HG02610 (cell line): Measurements from ENCODE around the gene HDAC4.

Experiments used
- ATAC-seq: cut with Tn5 transposase; IDR thresholded peaks from one replicate; pipeline ENCODE4 v1.9.1; 2021; ENCODE audit warnings: mild to moderate bottlenecking, moderate library complexity; ENCODE audit not compliant: unreplicated experiment

HDAC4 gene

GRCh38 chr2:239116456-239117246 is 284.2 kb downstream of the HDAC4 start:
- ATAC-seq, result no peak

- ATAC-seq, result no peak
Observed at GRCh38 chr2:239115616-239116015, 285.2 kb downstream of the HDAC4 start.

- ATAC-seq, result no peak
Observed at GRCh38 chr2:239114616-239115265, 286.1 kb downstream of the HDAC4 start.

GRCh38 chr2:239114119-239114581 is 286.7 kb downstream of the HDAC4 start:
- no peak for ATAC-seq

DNA sequence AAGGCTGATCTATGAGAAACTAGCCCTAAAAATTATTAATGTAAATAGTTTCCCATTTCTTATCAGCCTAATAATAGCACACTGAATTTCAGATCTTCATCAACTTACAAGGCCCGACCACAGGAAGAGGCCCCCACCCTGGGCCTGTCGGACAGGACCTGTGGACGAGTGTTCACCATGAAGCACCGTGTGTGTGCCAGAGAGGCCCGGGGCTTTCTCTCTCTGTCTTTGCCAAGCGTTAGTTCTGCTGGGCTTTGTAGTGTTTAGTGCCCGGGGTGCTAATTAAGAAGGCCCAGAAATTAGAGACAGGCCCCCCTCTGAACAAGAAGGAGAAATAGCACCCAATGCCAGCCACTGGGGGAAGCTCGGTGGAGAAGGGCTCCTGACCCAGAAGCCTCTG is 287.2 kb downstream of the HDAC4 start:
- ATAC-seq, result no peak

DNA sequence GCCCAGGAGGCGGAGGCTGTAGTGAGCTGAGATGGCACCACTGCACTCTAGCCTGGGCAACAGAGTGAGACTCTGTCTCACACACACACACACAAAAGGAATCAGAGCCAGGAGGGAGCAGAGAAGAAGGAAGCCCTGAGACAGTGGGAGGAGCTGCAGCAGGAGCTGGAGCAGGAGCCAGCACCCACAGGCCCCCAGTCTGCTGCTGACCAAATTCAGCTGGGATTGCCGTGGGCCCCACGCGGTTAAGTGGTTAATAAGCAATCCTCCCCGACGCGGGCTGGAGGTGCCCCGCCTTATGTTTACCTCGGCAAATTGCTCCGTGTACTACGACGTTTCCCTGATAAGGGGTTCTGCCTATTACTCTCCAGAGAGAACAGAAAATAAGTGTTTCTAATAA is 287.6 kb downstream of the HDAC4 start:
- ATAC-seq, result no peak

- ATAC-seq, result no peak
Observed at GRCh38 chr2:239112127-239112774, 288.6 kb downstream of the HDAC4 start.

GRCh38 chr2:239111401-239112100 is 289.3 kb downstream of the HDAC4 start:
- ATAC-seq, result no peak

- ATAC-seq, result no peak
Observed at GRCh38 chr2:239110595-239111048, 290.2 kb downstream of the HDAC4 start.

DNA sequence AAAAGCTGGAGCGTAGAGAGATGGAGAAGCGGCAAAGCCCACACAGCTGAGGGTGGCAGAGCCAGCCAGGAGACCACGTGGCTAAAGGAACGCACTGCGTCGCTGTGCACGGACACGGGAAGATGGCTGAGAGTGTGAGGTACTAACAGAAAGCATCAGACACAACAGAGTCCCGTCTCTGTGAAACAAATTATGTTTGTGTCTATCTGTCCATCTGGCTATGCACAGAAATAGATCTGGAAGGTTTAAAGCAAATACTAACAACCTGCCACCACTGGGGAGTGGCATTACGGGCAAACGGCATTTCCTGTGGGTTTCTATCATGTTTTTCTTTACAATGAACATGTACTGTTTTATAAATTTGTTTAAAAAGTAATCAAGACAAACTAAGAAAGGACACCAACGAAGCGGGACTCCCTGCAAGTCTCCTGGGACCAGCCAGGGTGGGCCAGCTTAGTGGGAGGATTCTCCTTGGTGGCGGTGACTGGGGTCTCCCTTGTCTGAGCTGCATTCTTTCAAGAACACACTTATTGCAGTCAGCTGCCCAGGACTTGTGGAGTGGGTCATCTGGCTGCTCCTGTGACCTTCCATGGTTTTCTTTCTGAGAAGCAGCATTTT is 290.8 kb downstream of the HDAC4 start:
- no peak for ATAC-seq

GRCh38 chr2:239109041-239109927 is 291.5 kb downstream of the HDAC4 start:
- ATAC-seq, result no peak

DNA sequence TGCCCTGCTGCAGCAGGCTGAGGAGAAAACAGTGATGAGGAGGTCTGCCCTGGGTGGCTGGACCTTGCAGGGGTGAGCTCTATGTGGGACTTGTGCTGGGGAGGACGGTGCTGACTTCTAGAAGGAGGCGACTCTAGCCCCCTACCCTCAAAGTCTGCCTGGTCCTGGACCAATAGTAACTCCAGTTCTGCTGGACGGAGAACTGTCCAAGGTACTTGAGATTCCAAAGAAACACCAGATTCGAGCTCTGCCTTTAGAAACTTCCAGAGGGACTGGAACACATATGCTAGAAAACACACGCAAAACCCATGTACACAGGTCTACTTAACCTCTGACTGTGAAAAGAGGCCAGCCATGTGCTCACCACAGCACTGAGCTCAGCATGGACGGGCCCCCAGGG is 292.4 kb downstream of the HDAC4 start:
- ATAC-seq, result no peak

DNA sequence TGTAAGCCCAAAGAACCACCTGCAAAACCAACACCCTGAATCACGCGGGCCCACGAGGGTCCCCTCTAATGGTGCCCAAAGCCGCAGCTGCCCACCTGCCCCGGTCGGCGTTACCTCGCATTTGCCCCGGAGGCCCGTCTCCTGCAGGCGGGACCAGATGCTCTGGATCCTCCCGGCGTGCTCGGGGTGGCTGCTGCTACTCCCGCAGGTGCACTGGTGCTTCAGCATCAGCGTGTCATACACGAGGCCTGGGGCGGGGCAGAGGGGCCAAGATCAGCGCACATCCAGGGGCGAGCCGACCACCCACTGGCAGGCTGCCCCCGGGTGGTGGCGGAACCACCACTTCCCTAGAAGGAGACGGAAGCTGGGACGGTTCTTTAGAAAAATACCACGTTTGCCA is 292.9 kb downstream of the HDAC4 start:
- no peak for ATAC-seq

- ATAC-seq, result no peak
Observed at GRCh38 chr2:239106966-239107365, 293.9 kb downstream of the HDAC4 start.

GRCh38 chr2:239106314-239106908 is 294.4 kb downstream of the HDAC4 start:
- ATAC-seq, result no peak

DNA sequence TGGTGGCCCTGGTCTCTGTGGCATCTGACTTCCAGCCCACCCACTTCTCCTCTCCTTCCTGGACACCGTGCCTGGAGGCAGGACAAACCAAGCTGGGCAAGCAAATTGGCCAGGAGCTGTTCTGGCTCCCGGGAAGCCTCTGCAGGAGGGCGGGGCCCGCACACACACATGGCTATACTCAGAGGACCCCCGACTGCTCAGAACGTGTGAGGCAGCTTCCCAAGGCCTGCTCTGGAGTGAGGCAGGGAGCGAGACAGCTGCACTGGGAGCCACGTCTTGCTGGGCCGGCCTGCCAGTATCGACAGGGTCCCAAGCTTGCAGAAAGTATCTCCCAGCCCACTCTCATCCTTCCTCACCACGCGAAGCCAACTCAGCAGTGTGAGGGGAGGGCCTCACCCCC is 295.6 kb downstream of the HDAC4 start:
- ATAC-seq, result no peak

DNA sequence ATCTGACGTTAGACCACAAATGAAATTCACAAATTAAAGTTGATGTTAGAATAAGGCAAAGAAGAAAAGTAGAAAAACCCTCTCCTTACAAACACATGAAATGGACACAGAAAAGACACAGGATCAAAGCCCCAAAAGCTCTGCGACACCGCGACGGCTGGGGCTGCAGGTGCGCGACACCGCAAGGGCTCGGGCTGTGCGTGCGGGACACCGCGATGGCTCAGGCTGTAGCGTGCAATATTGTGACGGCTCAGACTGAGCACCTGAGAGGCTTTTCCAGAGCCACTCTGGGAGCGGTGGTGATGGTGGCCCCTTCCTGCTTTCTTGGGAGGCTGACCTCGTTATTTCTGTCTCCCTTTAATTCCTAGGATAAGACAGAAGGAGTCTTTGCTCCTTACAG is 296.0 kb downstream of the HDAC4 start:
- no peak for ATAC-seq

DNA sequence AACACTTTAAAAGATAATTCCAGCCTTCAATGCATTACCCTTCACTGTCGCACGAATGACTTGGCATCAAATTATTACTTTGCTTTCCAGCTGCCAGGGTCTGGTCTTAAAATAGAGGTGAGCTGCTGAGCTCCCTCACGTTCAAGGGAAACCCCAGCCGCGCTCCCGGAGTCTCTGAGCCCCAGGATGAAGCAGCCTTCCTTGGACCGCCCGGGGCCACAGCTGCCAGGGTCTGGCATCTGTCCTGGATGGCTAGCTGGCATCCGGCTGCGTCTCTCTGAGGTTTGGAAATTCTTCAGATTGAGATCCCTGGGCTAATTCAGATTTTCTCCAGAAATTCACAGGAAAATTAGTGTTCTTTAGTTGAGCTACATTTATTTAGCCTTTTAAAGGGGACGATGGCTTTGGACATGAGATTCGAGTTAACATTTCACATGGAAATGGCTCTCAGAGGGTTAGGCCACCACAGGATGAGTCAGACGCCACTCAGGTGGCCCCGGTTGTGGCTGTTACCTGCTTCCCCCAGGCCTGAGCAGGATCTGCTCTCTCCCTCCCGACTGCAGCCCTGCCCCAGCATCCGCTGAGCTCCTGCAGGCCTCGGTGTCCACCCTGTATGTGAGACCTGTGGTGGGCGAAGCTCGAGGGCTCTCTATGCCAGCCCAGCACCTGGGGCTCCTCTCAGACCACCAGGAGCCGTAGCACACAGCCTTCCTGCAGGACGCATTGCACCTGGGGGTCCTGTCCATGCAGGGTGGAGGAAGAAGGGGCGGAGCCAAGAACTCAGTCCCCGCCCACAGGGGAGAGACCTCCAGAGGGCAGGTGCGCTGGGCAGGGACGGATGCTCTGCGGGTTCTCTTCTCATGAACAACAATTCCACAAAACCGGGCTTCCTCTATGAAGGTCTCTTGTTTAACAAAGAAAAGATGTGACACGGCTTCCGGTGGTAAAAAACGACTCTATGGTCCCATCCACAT is 297.4 kb downstream of the HDAC4 start:
- no peak for ATAC-seq
